Activated CD8-positive, alpha-beta memory T cell treated with anti-CD3 and anti-CD28 coated beads for 1 hour (primary cell): Measurements from ENCODE around the gene PLA2G4A.

ENCODE experiments used
- DNase-seq, 2 donors: peaks; one replicate each; pipeline ENCODE4 v3.0.0-alpha.2; 2020; ENCODE audit warnings: low read depth in 1 of 2; ENCODE audit errors: extremely low read depth in 1 of 2

Gene PLA2G4A

DNA sequence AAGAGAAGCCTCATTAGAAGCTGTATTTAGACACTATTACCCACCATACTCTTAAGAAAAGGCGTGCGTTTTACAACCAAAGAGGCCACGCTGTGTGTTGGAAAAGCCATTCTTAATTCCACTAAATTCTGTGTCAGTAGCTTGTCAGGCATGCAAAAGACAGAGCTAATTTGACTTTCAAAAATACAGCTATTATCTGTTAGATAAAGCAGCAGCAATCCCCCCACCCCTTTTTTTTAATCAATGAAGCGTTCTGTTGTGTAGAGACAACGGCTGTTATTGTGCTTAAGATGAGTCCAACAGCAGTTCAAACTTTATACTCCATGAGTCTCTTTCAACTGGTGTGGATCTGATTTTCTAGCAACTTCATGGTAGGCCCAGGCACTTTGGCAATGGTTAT, 43.5 kb downstream of the PLA2G4A start:
- no peak for DNase-seq

GRCh38 chr1:186873687-186874086, 44.9 kb downstream of the PLA2G4A start:
- DNase-seq: no peak

GRCh38 chr1:186875896-186876835, 47.4 kb downstream of the PLA2G4A start:
- DNase-seq: no peak

DNA sequence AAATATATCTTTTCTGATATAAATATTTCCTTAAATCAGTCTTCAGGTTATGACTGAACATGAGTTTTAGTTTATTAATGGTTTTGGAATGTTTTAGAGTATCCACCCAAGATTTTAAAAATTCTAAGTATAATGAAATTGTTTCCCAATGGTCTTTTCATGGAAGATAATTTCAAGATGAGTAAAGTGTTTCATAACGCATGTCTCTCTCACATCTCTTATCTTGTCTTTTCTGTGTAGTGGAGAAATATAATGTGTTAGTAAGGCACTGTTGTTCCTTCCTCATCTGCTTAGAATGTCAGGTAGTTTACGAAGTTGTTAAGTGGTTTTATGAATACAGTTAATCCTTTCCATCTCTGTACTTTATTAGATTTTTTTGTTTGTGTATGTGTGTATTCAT, 49.6 kb downstream of the PLA2G4A start:
- DNase-seq: no peak

GRCh38 chr1:186880982-186881381, 52.2 kb downstream of the PLA2G4A start:
- DNase-seq: no peak

GRCh38 chr1:186882372-186883134, 53.8 kb downstream of the PLA2G4A start:
- no peak for DNase-seq

DNA sequence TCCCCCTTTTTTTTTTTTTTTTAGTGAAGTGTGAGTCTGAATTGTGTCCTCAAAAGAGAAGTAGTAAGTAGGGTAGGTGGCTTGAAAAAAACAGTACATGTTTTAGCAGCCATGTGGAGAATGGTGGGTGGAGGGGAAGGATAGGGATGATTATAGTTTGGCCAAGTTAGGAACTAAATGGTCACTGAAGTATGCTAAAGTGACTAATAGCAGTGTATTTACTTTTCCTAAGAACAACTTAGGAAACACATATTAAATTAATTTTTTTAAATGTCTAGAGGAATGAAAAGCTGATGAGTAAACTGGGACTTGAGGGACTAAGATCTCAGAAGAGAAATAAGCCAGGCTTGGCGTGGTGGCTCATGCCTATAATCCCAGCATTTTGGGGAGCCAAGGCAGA, 55.5 kb downstream of the PLA2G4A start:
- no peak for DNase-seq

GRCh38 chr1:186887203-186887602, 58.5 kb downstream of the PLA2G4A start:
- DNase-seq: no peak

- no peak for DNase-seq
Observed at GRCh38 chr1:186888367-186888766, 59.6 kb downstream of the PLA2G4A start.

- DNase-seq: no peak
Observed at GRCh38 chr1:186892936-186893335, 64.2 kb downstream of the PLA2G4A start.

- DNase-seq: no peak
Observed at GRCh38 chr1:186894415-186894814, 65.7 kb downstream of the PLA2G4A start.

DNA sequence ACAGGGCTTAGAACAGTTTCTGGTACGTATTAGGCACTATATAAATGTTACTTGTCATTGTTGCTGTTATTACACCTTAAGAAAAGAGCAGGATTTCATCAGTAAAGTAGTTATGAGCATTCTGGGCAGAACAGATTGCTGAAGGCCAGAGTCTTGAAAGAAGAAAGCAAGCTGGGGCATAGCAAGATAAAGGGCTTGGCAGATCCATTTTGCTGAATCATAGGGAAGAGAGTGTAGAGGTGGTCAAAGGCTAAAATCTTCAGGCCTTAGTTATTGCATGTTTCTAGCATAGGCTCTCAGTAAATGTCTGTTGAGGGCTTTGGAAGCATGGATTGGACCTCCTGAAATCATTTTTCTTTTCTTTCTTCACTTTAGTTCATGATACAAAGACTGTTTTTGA, 67.5 kb downstream of the PLA2G4A start:
- DNase-seq: no peak

GRCh38 chr1:186897008-186897407, 68.3 kb downstream of the PLA2G4A start:
- DNase-seq: no peak

DNA sequence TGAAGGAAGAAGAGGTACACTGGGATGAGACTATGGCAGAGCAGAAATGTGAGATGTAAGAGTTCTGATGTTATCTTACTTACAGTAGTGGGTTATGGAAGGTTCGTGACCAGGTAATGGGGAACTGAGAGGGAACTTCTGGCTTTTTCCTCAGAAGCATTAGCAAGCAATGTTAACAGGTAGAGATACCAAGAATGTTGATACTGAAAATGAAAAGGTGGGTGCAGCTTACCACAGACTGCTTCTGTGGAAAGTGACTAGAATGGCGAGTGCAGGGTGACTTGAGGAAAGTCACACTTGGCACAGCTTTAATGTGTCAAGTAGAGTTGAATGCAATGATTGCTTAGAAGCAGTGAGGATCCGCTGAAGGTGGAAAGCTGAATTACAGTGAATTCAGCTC, 70.8 kb downstream of the PLA2G4A start:
- no peak for DNase-seq

DNA sequence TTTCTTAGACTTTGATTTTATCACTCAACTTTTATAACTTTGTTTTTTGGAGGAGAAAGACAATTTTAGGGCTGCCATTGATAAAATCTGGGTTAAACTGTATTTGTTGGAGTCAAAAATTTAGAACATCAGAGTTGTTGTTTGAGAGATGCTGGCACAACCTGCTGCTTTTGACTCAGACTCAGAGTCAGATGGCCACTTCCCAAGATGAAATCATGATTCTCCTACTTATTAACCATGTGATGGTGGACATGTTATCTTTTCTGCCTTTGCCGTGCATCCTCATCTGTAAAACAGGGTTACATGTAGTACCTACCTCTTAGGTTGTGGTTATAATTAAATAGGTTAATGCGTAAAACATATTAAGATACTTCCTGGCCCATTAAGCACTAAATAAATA, 71.2 kb downstream of the PLA2G4A start:
- DNase-seq: no peak

DNA sequence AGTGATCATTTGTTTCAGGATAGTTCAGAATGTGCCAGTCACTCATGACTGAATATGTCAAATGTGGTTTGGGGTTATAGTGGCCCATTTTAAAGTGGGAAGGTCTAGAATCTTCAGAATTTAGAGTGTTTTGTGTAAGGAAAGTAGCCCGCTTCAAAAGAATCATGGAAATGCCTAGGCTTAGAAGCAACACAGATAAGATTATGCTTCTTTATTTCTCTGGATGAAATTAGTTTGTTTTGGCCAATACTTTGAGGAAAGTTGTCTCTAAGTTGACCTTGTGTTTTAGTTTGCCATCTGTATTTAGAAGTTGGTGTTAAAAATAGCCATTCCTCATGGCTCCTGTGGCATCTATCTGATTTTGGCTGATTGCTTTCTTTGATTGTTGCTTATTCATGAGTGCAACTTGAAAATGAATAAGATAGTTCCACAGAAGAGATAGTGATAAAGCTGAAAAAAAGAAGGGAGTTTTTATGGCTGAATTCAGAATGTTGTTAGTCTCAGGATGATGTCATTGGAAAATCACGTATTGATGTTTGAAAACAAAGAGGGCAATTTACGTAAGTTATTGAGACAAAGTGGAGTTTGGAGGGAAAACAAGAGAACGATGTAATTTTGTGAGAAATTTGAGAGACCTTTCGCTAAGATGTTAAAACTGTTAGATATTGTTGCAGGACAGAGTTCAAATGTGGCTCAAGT, 71.9 kb downstream of the PLA2G4A start:
- DNase-seq: no peak

DNA sequence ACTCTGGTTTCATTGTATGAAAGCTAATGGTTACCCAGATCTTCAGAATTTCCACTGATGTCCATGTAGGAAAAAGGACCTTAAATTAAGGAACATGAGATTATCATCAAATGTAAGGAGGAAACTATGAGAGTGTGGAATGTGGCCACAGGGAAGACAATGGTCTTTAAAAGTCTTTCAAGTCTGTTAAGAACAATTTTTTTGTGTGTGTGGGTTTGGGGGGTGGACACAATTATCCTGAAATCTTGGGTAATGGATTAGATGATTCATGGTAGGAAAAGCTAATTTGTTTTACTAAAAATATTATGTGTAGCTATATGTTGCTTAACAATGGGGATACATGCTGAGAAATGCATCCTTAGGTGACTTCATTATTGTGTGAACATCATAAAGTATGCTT, 72.9 kb downstream of the PLA2G4A start:
- DNase-seq: no peak

DNA sequence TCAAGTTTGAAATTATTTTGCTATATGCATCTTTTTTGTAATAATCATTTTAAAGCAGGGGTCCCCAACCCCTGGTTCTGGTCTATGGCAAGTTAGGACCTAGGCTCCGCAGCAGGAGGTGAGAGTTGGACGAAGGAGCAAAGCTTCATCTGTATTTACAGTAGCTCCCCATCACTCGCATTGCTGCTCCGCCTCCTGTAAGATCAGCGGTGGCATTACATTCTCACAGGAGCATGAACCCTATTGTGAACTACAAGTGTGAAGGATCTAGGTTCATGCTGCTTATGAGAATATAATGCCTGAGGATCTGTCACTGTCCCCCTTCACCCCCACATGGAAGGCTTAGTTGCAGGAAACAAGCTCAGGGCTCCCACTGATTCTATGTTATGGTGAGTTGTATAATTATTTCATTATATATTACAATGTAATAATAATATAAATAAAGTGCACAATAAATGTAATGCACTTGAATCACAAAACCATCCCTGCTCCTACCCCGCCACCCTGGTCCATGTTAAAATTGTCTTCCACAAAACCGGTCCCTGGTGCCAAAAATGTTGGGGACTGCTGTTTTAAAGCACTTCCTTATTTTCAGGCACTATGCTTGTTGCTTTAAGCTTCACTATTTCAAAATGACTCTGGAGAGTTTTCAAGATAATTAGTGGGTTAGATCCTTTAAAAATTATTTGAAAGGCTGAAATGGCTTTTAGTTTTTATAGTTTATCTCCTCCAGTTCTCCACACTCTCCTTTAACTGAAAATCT, 74.8 kb downstream of the PLA2G4A start:
- DNase-seq: no peak

- no peak for DNase-seq
Observed at GRCh38 chr1:186904361-186904760, 75.6 kb downstream of the PLA2G4A start.

- no peak for DNase-seq
Observed at GRCh38 chr1:186905561-186905960, 76.8 kb downstream of the PLA2G4A start.

DNA sequence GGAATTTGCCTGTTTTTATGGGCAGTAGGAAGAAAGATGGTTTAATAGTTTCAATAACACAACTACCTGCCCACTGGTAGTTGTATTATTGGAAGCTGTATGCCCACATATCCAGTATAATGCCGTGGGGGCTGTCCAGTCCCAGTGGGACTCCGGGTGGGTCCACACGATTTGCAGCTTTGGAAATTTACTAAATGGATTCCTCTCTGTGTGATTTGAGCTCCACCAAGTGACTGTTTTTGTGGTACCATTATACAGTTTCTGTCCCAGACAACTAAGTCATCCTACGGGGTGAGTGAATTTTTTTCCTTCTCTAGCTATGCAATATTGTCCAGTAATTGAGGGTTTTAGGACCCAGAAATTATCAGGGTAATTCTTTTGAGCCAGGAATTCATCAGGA, 86.8 kb downstream of the PLA2G4A start:
- DNase-seq: no peak
